SKM-1 (cell line): ENCODE data around the gene GFRA1.

Source experiments
- DNase-seq: peaks from one replicate; lab custom pipeline; 2025; ENCODE audit not compliant: unreplicated experiment; lab: John Stamatoyannopoulos, UW

The GFRA1 gene

GRCh38 chr10:116271593-116272439, 1.2 kb downstream of the GFRA1 start:
- no peak for DNase-seq

GRCh38 chr10:116270771-116271592, 2.0 kb downstream of the GFRA1 start:
- DNase-seq = no peak

- no peak for DNase-seq
Observed at GRCh38 chr10:116270126-116270770, 2.8 kb downstream of the GFRA1 start.

GRCh38 chr10:116269619-116270018, 3.4 kb downstream of the GFRA1 start:
- DNase-seq = no peak

- no peak for DNase-seq
Observed at GRCh38 chr10:116268976-116269375, 4.0 kb downstream of the GFRA1 start.

GRCh38 chr10:116265686-116266085, 7.3 kb downstream of the GFRA1 start:
- DNase-seq = no peak

GRCh38 chr10:116263870-116264655, 8.9 kb downstream of the GFRA1 start:
- DNase-seq = no peak

- no peak for DNase-seq
Observed at GRCh38 chr10:116262678-116263077, 10.3 kb downstream of the GFRA1 start.

- DNase-seq = no peak
Observed at GRCh38 chr10:116260599-116260998, 12.4 kb downstream of the GFRA1 start.

- no peak for DNase-seq
Observed at GRCh38 chr10:116259638-116260037, 13.4 kb downstream of the GFRA1 start.

GRCh38 chr10:116257785-116258184, 15.2 kb downstream of the GFRA1 start:
- DNase-seq = no peak

GRCh38 chr10:116256752-116257259, 16.2 kb downstream of the GFRA1 start:
- DNase-seq = no peak

- no peak for DNase-seq
Observed at GRCh38 chr10:116255886-116256751, 16.9 kb downstream of the GFRA1 start.

- no peak for DNase-seq
Observed at GRCh38 chr10:116254422-116255155, 18.4 kb downstream of the GFRA1 start.

GRCh38 chr10:116253716-116254115, 19.3 kb downstream of the GFRA1 start:
- no peak for DNase-seq

GRCh38 chr10:116251602-116252395, 21.2 kb downstream of the GFRA1 start:
- no peak for DNase-seq

GRCh38 chr10:116247691-116248090, 25.3 kb downstream of the GFRA1 start:
- no peak for DNase-seq

GRCh38 chr10:116246263-116246662, 26.7 kb downstream of the GFRA1 start:
- no peak for DNase-seq
